ENCODE data around the gene RIBC1.

RIBC1 gene

DNA sequence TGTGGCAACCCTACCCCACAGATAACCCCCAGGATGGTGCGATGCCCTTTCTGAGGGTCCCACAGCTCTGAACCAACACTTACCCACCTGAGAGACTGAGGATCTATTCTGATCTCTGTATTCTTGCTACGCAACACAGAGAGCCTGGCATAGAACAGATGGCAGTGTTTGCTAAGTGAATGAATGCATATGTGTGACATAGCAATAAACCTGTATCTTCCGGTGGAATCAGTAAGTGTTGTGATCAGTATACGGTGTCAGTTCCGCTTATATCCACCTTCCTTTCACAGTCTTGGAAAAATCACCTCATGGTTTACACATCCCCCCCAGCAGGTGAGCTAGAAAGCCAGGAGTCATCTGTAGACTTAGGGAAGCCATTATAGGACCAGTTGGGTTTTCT lies 17.4 kb downstream of the RIBC1 start:
- no peak overlapping the region for H3K4me3 ChIP-seq (ENCODE audit: low read depth, low read length)
- H4K8ac ChIP-seq (ENCODE audit: low read depth, low read length), result no peak overlapping the region
- H4K12ac ChIP-seq (ENCODE audit: low read depth, low read length), result no peak overlapping the region
- H3K36me3 ChIP-seq (ENCODE audit: control insufficient read depth in 1 of 2, insufficient read depth in 2 of 2, low read length in 2 of 2), result no peaks in the 10 kb centered on the region
- no peak overlapping the region for H3K4ac ChIP-seq (ENCODE audit: low read depth, low read length)
- no peak overlapping the region for H4K91ac ChIP-seq (ENCODE audit: low read depth, low read length)
- no peaks in the 10 kb centered on the region for H3K79me1 ChIP-seq (ENCODE audit: low read length)
- H3K9me3 ChIP-seq (ENCODE audit: insufficient read depth, low read depth, low read length), result no peaks in the 10 kb centered on the region
- no peak overlapping the region for H3K14ac ChIP-seq (ENCODE audit: low read length)
- no peak overlapping the region for H3K9ac ChIP-seq (ENCODE audit: low read length)
- no peak for DNase-seq
- no peak overlapping the region for H2BK12ac ChIP-seq (ENCODE audit: low read length)
- H2BK120ac ChIP-seq (ENCODE audit: insufficient read depth, low read length, poor library complexity), result no peak overlapping the region
- H2AK5ac ChIP-seq (ENCODE audit: low read length), result no peak overlapping the region
- no peak overlapping the region for H2AFZ ChIP-seq (ENCODE audit: insufficient read depth, low read length, poor library complexity)
- H2BK5ac ChIP-seq (ENCODE audit: low read depth, low read length, poor library complexity), result no peak overlapping the region
- no peaks in the 10 kb centered on the region for H3K27me3 ChIP-seq (ENCODE audit: insufficient read depth, low read length)
- H3K27ac ChIP-seq (ENCODE audit: low read depth, low read length), result no peak overlapping the region
- no peak overlapping the region for H3K23ac ChIP-seq (ENCODE audit: low read length)
- no peak overlapping the region for H3K4me2 ChIP-seq (ENCODE audit: low read length)
- H3K79me2 ChIP-seq (ENCODE audit: control insufficient read depth, insufficient read depth, low read length, poor library complexity), result no peaks in the 10 kb centered on the region
- peaks cover 1 to 5% of the 10 kb centered on the region in 2 experiments for H3K4me1 ChIP-seq (ENCODE audit: control insufficient read depth in 1 of 2, insufficient read depth in 2 of 2, low read length in 2 of 2)
- H3K18ac ChIP-seq (ENCODE audit: low read length), result no peak overlapping the region
- no CpG with 5 or more reads among the region's 5 CpGs for WGBS (ENCODE audit: extremely low coverage, insufficient coverage, insufficient read length)

DNA sequence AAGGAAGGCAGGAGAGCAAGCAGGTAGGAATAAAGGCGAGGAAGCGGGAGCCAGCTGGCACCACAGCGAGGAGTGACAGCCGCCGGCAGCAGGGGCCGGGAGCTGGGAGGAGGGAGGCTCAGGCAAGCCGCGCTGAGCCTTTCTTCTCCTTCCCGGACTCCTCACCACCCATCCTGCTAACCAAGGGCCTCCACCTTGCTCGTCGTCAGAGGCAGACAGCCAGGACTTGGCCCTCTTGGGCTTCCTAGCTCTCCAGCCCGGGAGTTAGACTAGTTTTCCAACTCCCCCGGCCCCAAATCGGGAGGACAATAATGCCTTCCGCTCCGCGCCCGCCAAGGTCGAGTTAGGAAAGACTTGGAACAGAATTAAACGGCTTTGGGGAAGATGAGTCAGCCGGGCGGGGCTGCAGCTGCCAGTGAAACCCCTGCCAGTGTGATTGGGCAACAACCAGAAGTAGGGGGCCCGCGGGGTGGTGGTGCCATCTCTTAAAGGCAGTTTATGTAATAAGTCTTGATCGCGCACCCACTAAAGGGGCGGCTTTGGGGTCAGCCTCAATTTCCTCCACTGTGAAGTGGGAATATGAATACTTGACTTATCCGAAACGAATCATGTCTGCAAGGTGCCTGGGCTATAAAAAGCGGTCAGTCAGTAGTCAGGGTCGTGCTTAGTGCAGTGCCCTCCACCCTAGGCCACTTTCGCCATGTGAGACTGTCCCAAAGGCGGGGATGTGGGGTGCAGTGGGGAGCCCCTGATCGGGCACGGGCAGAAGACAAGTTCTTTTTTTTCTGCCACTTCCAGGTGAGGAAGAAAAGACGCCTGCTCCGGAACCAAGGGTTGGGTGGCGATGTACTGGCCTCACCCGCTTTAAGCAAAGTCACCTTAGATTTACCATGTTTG lies 18.2 kb downstream of the RIBC1 start:
- Histone ChIP-seq H3K27me3 (ENCODE audit: insufficient read depth, low read length) (no peaks in the 10 kb centered on the region), H3K4me1 (ENCODE audit: control insufficient read depth in 1 of 2, insufficient read depth in 2 of 2, low read length in 2 of 2) (peaks cover 1 to 5% of the 10 kb centered on the region in 2 experiments), H2BK12ac (ENCODE audit: low read length) (no peak overlapping the region), H3K18ac (ENCODE audit: low read length) (no peak overlapping the region), H3K14ac (ENCODE audit: low read length) (no peak overlapping the region), H3K4me3 (ENCODE audit: low read depth, low read length) (no peak overlapping the region), H4K8ac (ENCODE audit: low read depth, low read length) (no peak overlapping the region), H3K4me2 (ENCODE audit: low read length) (peak overlapping the region; percentile 82), H3K27ac (ENCODE audit: low read depth, low read length) (no peak overlapping the region), H2AK5ac (ENCODE audit: low read length) (no peak overlapping the region), H3K36me3 (ENCODE audit: control insufficient read depth in 1 of 2, insufficient read depth in 2 of 2, low read length in 2 of 2) (no peaks in the 10 kb centered on the region), H3K79me2 (ENCODE audit: control insufficient read depth, insufficient read depth, low read length, poor library complexity) (no peaks in the 10 kb centered on the region), H3K9ac (ENCODE audit: low read length) (no peak overlapping the region), H2AFZ (ENCODE audit: insufficient read depth, low read length, poor library complexity) (no peak overlapping the region), H2BK120ac (ENCODE audit: insufficient read depth, low read length, poor library complexity) (no peak overlapping the region), H2BK5ac (ENCODE audit: low read depth, low read length, poor library complexity) (no peak overlapping the region), H3K9me3 (ENCODE audit: insufficient read depth, low read depth, low read length) (no peaks in the 10 kb centered on the region), H3K4ac (ENCODE audit: low read depth, low read length) (no peak overlapping the region), H3K79me1 (ENCODE audit: low read length) (no peaks in the 10 kb centered on the region), H3K23ac (ENCODE audit: low read length) (no peak overlapping the region), H4K91ac (ENCODE audit: low read depth, low read length) (no peak overlapping the region), H4K12ac (ENCODE audit: low read depth, low read length) (peak overlapping the region; percentile 12)
- no CpG with 5 or more reads among the region's 39 CpGs for WGBS (ENCODE audit: extremely low coverage, insufficient coverage, insufficient read length)
- peak in 1 of 2 donors; percentile 44 for DNase-seq

DNA sequence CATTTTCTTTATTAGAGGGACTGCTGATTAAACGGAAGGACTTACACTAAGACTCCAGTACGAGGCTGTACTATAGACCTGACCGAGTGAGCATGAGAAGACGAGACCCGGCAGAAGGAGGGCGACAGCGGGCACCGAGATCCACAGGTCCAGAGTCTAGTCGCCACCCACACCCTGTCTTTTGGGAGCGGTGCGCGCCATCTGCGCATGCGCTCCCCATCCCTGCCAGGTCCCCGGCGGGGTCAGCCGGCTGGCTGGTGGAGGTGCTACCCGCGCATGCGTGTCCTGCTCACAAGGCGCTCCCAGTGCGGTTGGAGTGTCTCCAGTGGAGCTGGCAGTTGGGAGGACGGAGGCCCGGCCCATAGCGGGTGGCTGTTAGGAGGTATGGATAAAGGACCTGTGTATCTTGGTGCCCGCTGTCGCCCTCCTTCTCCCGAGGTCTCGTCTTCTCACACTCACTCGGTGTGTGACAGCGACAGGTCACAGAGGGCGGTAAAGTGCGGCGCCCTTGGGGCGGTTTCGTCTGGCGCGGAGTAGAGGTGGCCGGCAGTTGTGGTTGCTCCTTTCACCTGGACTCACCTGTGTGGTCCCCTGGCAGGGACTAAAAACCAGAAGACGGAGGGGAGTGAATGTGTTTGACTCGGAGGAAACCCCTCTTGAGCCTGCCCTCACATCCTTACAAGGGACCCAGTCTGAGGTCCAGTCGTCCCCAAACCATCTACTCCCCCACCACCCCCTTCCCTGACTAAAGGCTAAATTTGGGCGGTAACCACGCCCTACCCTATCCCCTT lies 19.1 kb downstream of the RIBC1 start:
- Histone ChIP-seq H3K27ac (ENCODE audit: low read depth, low read length) (no peak overlapping the region), H3K4me1 (ENCODE audit: control insufficient read depth in 1 of 2, insufficient read depth in 2 of 2, low read length in 2 of 2) (peaks cover 1 to 5% of the 10 kb centered on the region in 2 experiments), H3K27me3 (ENCODE audit: insufficient read depth, low read length) (no peaks in the 10 kb centered on the region), H2BK120ac (ENCODE audit: insufficient read depth, low read length, poor library complexity) (no peak overlapping the region), H3K4me2 (ENCODE audit: low read length) (peak overlapping the region; percentile 82), H3K79me2 (ENCODE audit: control insufficient read depth, insufficient read depth, low read length, poor library complexity) (no peaks in the 10 kb centered on the region), H4K12ac (ENCODE audit: low read depth, low read length) (no peak overlapping the region), H2AFZ (ENCODE audit: insufficient read depth, low read length, poor library complexity) (peak overlapping the region; percentile 37), H3K4ac (ENCODE audit: low read depth, low read length) (no peak overlapping the region), H4K91ac (ENCODE audit: low read depth, low read length) (no peak overlapping the region), H3K18ac (ENCODE audit: low read length) (no peak overlapping the region), H3K9me3 (ENCODE audit: insufficient read depth, low read depth, low read length) (no peaks in the 10 kb centered on the region), H3K23ac (ENCODE audit: low read length) (no peak overlapping the region), H3K79me1 (ENCODE audit: low read length) (no peaks in the 10 kb centered on the region), H2BK12ac (ENCODE audit: low read length) (no peak overlapping the region), H2AK5ac (ENCODE audit: low read length) (no peak overlapping the region), H3K14ac (ENCODE audit: low read length) (peak overlapping the region; percentile 2), H3K4me3 (ENCODE audit: low read depth, low read length) (peak overlapping the region; percentile 28), H4K8ac (ENCODE audit: low read depth, low read length) (peak overlapping the region; percentile 61), H3K36me3 (ENCODE audit: control insufficient read depth in 1 of 2, insufficient read depth in 2 of 2, low read length in 2 of 2) (no peaks in the 10 kb centered on the region), H2BK5ac (ENCODE audit: low read depth, low read length, poor library complexity) (no peak overlapping the region), H3K9ac (ENCODE audit: low read length) (no peak overlapping the region)
- WGBS (ENCODE audit: extremely low coverage, insufficient coverage, insufficient read length), result no CpG with 5 or more reads among the region's 44 CpGs
- DNase-seq, result peak; percentile 55 to 81

DNA sequence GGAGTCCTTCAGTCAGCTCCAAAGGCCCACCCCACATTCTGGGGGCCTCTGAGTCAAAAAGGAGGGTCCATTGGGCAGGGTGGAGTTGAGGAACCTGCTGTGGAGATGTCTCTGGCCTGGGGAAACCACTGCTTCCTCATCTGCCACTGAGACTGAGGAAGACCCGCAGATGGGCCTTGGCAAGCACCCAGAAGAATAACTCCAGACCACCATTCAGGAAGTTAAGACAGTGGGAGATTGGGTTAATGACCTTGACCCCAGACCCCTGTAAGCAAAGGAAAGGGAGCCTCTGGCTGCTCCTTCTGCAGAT lies 19.6 kb downstream of the RIBC1 start:
- H2BK5ac ChIP-seq (ENCODE audit: low read depth, low read length, poor library complexity), result no peak overlapping the region
- peaks cover 1 to 5% of the 10 kb centered on the region in 2 experiments for H3K4me1 ChIP-seq (ENCODE audit: control insufficient read depth in 1 of 2, insufficient read depth in 2 of 2, low read length in 2 of 2)
- no peak overlapping the region for H3K4me3 ChIP-seq (ENCODE audit: low read depth, low read length)
- H3K79me1 ChIP-seq (ENCODE audit: low read length), result no peaks in the 10 kb centered on the region
- H3K4me2 ChIP-seq (ENCODE audit: low read length), result peak overlapping the region; percentile 82
- no peak overlapping the region for H3K14ac ChIP-seq (ENCODE audit: low read length)
- H3K9me3 ChIP-seq (ENCODE audit: insufficient read depth, low read depth, low read length), result no peaks in the 10 kb centered on the region
- no peaks in the 10 kb centered on the region for H3K79me2 ChIP-seq (ENCODE audit: control insufficient read depth, insufficient read depth, low read length, poor library complexity)
- WGBS (ENCODE audit: extremely low coverage, insufficient coverage, insufficient read length), result no CpG with 5 or more reads among the region's 1 CpG
- no peak overlapping the region for H3K4ac ChIP-seq (ENCODE audit: low read depth, low read length)
- H4K8ac ChIP-seq (ENCODE audit: low read depth, low read length), result no peak overlapping the region
- H3K18ac ChIP-seq (ENCODE audit: low read length), result no peak overlapping the region
- H2AK5ac ChIP-seq (ENCODE audit: low read length), result no peak overlapping the region
- no peak overlapping the region for H4K91ac ChIP-seq (ENCODE audit: low read depth, low read length)
- no peak overlapping the region for H3K23ac ChIP-seq (ENCODE audit: low read length)
- no peak overlapping the region for H3K27ac ChIP-seq (ENCODE audit: low read depth, low read length)
- no peak for DNase-seq
- H3K27me3 ChIP-seq (ENCODE audit: insufficient read depth, low read length), result no peaks in the 10 kb centered on the region
- H2BK120ac ChIP-seq (ENCODE audit: insufficient read depth, low read length, poor library complexity), result no peak overlapping the region
- no peak overlapping the region for H2AFZ ChIP-seq (ENCODE audit: insufficient read depth, low read length, poor library complexity)
- no peak overlapping the region for H2BK12ac ChIP-seq (ENCODE audit: low read length)
- no peaks in the 10 kb centered on the region for H3K36me3 ChIP-seq (ENCODE audit: control insufficient read depth in 1 of 2, insufficient read depth in 2 of 2, low read length in 2 of 2)
- H4K12ac ChIP-seq (ENCODE audit: low read depth, low read length), result no peak overlapping the region
- no peak overlapping the region for H3K9ac ChIP-seq (ENCODE audit: low read length)

Data from trophoblast cell (in vitro differentiated cells and primary cell).